Inflammatory macrophage treated with lipopolysaccharide for 1 hour (primary cell): Measurements from ENCODE around the gene NOS3.

Source experiments
- DNase-seq, 2 donors: peaks; one replicate each; pipeline ENCODE4 v3.0.0-alpha.2; 2020 to 2022

Gene NOS3

GRCh38 chr7:151060416-151061212 lies 69.8 kb downstream of the NOS3 start:
- peak in 1 of 2 donors; percentile 4 for DNase-seq

DNA sequence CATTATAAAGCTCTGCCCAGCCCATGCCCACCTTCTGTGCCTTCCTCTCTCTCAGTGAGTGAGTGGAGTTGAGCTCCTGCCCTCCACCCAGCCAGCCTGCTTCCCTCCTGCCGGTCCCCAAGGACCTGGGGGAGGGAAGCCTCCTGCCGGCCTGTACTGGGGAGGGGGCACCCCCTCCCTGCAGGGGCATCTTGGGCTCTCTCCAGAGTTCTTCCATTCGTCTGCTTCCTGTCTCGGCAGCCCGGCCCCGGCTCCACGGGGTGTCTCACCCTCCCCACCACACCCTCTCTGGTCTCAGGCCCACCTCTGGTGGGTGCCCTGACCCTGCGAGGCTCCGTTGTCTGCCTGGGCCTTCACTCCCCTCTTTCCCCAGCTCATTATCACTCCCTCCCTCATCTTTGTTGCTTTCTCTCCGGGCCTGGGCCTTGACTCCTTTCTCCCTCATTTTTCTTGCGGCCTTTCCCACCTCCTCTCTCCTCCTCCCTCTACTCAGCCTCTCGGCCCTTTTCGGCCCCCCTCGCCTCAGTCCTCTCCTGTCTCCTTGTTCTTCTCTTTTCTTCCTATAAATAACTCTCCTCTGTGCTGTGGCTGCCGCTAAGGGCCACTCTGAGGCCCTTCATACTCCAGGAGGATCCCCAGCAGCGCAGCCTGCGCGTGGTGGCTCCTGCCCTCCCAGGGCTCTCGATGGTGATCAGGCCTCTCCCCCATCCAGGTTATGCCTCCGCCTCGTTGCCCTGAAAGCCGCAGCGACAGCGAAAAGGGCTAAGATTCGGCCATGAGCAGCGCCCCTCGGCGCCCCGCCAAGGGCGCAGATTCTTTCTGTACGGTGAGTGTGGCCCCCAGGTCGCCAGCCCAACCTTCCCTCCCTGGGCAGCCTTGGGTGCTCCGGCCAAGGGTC lies 70.6 kb downstream of the NOS3 start:
- DNase-seq, result no peak

DNA sequence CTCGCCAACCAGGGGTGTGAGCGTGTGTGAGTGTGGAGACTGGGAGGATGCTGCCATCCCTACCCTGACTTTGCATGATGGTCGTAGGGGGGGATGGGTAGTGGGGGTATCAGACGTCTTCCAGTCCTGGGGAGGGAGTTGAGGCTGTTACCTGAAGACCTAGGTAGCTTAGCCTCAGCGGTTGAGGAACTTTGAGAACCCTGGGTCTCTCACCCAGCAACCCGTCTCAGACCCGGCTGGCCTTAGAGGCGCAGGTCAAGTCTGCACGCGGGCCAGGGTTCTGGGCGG lies 71.2 kb downstream of the NOS3 start:
- no peak for DNase-seq

DNA sequence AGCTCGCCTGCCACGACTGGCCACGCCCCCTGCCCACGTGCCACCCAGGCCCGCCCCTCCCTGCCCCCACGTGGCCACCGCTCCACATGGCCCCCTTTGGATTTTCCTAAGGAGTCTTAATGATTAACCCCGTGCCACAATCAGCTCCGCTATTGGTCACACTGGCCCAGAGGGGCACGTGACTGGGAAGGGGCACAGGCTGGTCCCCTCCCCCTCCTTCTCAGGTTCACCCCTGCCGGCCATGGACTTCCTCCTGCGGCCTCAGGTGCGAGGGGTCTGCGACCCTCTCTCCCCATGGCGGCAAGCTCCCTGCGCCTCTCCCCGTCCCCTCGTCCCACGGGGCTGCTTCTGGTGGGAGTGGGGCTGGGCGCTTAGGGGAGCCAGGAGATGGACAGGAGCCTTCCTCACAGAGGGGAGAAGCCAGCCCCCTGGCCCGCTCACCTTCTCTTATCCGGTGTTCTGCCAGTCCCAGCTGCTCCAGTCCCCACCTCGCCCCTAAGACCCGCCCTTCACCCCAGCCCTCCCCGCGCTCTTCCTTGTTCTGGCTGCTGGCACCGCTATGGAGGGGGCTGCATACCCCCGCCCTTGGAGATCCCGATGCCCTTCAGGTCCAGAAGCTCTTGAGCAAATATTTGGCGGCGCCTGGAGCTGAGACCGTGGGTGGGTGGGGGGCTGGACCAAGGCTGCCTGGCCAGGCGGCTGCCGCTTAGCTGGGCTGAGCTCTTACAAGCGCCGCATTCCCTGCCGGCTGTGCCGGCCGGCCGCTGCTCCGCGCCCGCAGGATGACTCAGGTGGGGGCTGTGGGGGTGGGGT lies 71.8 kb downstream of the NOS3 start:
- DNase-seq, result no peak

DNA sequence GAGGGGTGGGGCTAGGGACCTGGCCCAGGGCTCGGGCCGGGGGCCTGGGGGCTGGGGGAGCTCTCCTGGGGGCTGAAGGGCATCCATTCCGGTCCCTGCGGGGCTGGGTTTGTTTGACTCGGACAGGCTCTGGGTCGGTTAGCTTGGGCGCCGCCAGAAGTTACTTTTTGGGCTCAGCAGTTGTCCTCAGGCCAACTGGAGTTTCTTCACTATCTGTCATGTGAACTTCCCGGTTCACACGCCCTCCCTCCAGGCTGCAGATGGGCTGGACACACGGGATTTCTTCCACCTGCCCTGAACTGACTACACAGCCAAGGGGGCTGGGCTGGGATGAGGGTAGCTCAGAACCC lies 72.4 kb downstream of the NOS3 start:
- DNase-seq, result no peak
